IMR-90 (cell line): ENCODE results near the gene SPAAR. TPM values are rescaled to one million over a fixed set of nuclear protein-coding genes. Genes with fewer than 3 reads are reported as not detected.

Source experiments
- ATAC-seq: fragments of 200-7000 bp; cut with Tn5 transposase; 2 replicates; pipeline ENCODE4 v1.9.1; 2020; ENCODE audit warnings: low read depth, mild to moderate bottlenecking, moderate library complexity
- BruUV-seq: library from RNA; stranded (reverse); fragments of 400-500 nt; replicated peaks from 2 replicates; lab custom pipeline; 2021; lab: Mats Ljungman, UMichigan
- CTCF ChIA-PET: fragments of 300-600 bp; formaldehyde crosslinking; extraction: SDS; loops from one replicate; lab custom pipeline; 2021; ENCODE audit warnings: antibody characterized with exemption; lab: Yijun Ruan, JAX
- POLR2A ChIA-PET: fragments of 300-600 bp; sonication (Branson Sonifier 250); formaldehyde crosslinking; loops from one replicate; lab custom pipeline; 2022; ENCODE audit warnings: antibody characterized with exemption; ENCODE audit not compliant: unreplicated experiment; lab: Charles Lee
- DNase-seq: peaks from one replicate; pipeline ENCODE4 v3.0.0; 2013
- H2AFZ ChIP-seq: replicated peaks from 2 replicates; pipeline ENCODE3; 2013; ENCODE audit warnings: low read length, mild to moderate bottlenecking; ENCODE audit not compliant: poor library complexity
- H2AK5ac ChIP-seq: 2 replicates; pipeline ENCODE4 v1.6.1; 2013; ENCODE audit warnings: low read depth, low read length, inconsistent platforms
- H2AK9ac ChIP-seq: replicated peaks from 2 replicates; pipeline ENCODE3; 2013; ENCODE audit warnings: mild to moderate bottlenecking, low read depth, low read length, moderate library complexity; ENCODE audit not compliant: poor library complexity
- H2BK120ac ChIP-seq: 2 replicates; pipeline ENCODE4 v1.6.1; 2013; ENCODE audit warnings: low read depth, low read length, inconsistent platforms
- H2BK15ac ChIP-seq: 3 replicates; pipeline ENCODE4 v1.6.1; 2013; ENCODE audit warnings: low read depth, low read length, inconsistent platforms
- H2BK20ac ChIP-seq: 2 replicates; pipeline ENCODE4 v1.6.1; 2013; ENCODE audit warnings: low read depth, mild to moderate bottlenecking, inconsistent platforms, low read length, moderate library complexity
- H2BK5ac ChIP-seq: 2 replicates; pipeline ENCODE4 v1.6.1; 2013; ENCODE audit warnings: mild to moderate bottlenecking, low read depth, low read length, inconsistent platforms; ENCODE audit not compliant: poor library complexity, severe bottlenecking
- H3K14ac ChIP-seq: replicated peaks from 2 replicates; pipeline ENCODE4 v1.6.1; 2013; ENCODE audit warnings: low read depth, low read length, inconsistent platforms
- H3K18ac ChIP-seq: 2 replicates; pipeline ENCODE4 v1.6.1; 2013; ENCODE audit warnings: low read depth, low read length, control low read depth
- H3K23ac ChIP-seq: 2 replicates; pipeline ENCODE4 v1.6.1; 2013; ENCODE audit warnings: low read depth, low read length, inconsistent platforms
- H3K27ac ChIP-seq: 2 replicates; pipeline ENCODE4 v1.5.1; 2013; ENCODE audit warnings: mild to moderate bottlenecking, control low read depth, low read length; ENCODE audit not compliant: insufficient read depth
- H3K27me3 ChIP-seq: 2 replicates; pipeline ENCODE4 v1.6.1; 2013; ENCODE audit warnings: low read length; ENCODE audit not compliant: control insufficient read depth, insufficient read depth
- H3K36me3 ChIP-seq: 2 replicates; pipeline ENCODE4 v1.6.1; 2013; ENCODE audit warnings: low read length, mixed read lengths; ENCODE audit not compliant: control insufficient read depth, insufficient read depth
- H3K4ac ChIP-seq: 2 replicates; pipeline ENCODE4 v1.6.1; 2013; ENCODE audit warnings: low read depth, low read length, inconsistent platforms
- H3K4me1 ChIP-seq: 2 replicates; pipeline ENCODE4 v1.6.1; 2013; ENCODE audit warnings: low read length, mixed read lengths; ENCODE audit not compliant: control insufficient read depth, insufficient read depth
- H3K4me2 ChIP-seq: 2 replicates; pipeline ENCODE4 v1.6.1; 2013; ENCODE audit warnings: low read depth, mild to moderate bottlenecking, control low read depth, low read length, moderate library complexity
- H3K4me3 ChIP-seq: 2 replicates; pipeline ENCODE4 v1.5.1; 2013; ENCODE audit warnings: low read depth, mild to moderate bottlenecking, control low read depth, low read length, moderate library complexity; ENCODE audit not compliant: insufficient read depth
- H3K56ac ChIP-seq: 2 replicates; pipeline ENCODE4 v1.6.1; 2013; ENCODE audit warnings: low read length, inconsistent platforms; ENCODE audit not compliant: insufficient read depth; ENCODE audit errors: extremely low read depth
- H3K79me1 ChIP-seq, 2 experiments: 2 replicates each; pipeline ENCODE4 v1.6.1; 2013; ENCODE audit warnings: low read length in 2 of 2, inconsistent platforms in 1 of 2, low read depth in 1 of 2
- H3K9ac ChIP-seq: 2 replicates; pipeline ENCODE4 v1.6.1; 2013; ENCODE audit warnings: low read depth, low read length, control low read depth
- H3K9me1 ChIP-seq: 2 replicates; pipeline ENCODE4 v1.6.1; 2013; ENCODE audit warnings: low read length, inconsistent platforms; ENCODE audit not compliant: insufficient read depth
- H3K9me3 ChIP-seq: 2 replicates; pipeline ENCODE4 v1.6.1; 2013; ENCODE audit warnings: low read length; ENCODE audit not compliant: control insufficient read depth, insufficient read depth
- H4K20me1 ChIP-seq: 2 replicates; pipeline ENCODE4 v1.6.1; 2013; ENCODE audit warnings: low read length, inconsistent platforms; ENCODE audit not compliant: insufficient read depth
- H4K5ac ChIP-seq: 2 replicates; pipeline ENCODE4 v1.6.1; 2013; ENCODE audit warnings: mild to moderate bottlenecking, low read depth, low read length, control low read depth
- H4K8ac ChIP-seq, 2 experiments: 2 replicates each; pipeline ENCODE4 v1.6.1; 2013; ENCODE audit warnings: low read depth in 2 of 2, low read length in 2 of 2, control low read depth in 1 of 2, inconsistent platforms in 1 of 2
- H4K91ac ChIP-seq: 2 replicates; pipeline ENCODE4 v1.6.1; 2013; ENCODE audit warnings: low read depth, low read length, inconsistent platforms; ENCODE audit not compliant: insufficient read depth
- BHLHE40 ChIP-seq: fragments of 150-350 bp; IDR thresholded peaks from 2 replicates; pipeline ENCODE4 v1.6.1; 2016; ENCODE audit warnings: mild to moderate bottlenecking, low read depth, low read length
- CEBPB ChIP-seq: IDR thresholded peaks from 2 replicates; pipeline ENCODE4 v1.6.1; 2012; ENCODE audit warnings: low read depth, low read length, improper control_type of control experiment
- CHD1 ChIP-seq: IDR thresholded peaks from 2 replicates; pipeline ENCODE4 v1.6.1; 2012; ENCODE audit warnings: low read depth, low read length, improper control_type of control experiment
- CTCF ChIP-seq: conservative IDR thresholded peaks from 2 replicates; pipeline ENCODE4 v1.5.1; 2012; ENCODE audit warnings: mild to moderate bottlenecking, low read depth, low read length, improper control_type of control experiment
- ELK1 ChIP-seq: fragments of 150-350 bp; IDR thresholded peaks from 2 replicates; pipeline ENCODE4 v1.6.1; 2016; ENCODE audit warnings: low read depth, mild to moderate bottlenecking, low read length, moderate library complexity, borderline replicate concordance
- MAFK ChIP-seq: IDR thresholded peaks from 2 replicates; pipeline ENCODE4 v1.6.1; 2012; ENCODE audit warnings: low read depth, low read length, improper control_type of control experiment
- MAZ ChIP-seq: IDR thresholded peaks from 2 replicates; pipeline ENCODE4 v1.6.1; 2012; ENCODE audit warnings: low read depth, mild to moderate bottlenecking, low read length, improper control_type of control experiment, moderate library complexity, borderline replicate concordance
- MXI1 ChIP-seq: IDR thresholded peaks from 2 replicates; pipeline ENCODE4 v1.6.1; 2012; ENCODE audit warnings: low read depth, mild to moderate bottlenecking, low read length, moderate library complexity, borderline replicate concordance
- NFE2L2 ChIP-seq: fragments of 150-350 bp; IDR thresholded peaks from 2 replicates; pipeline ENCODE4 v1.6.1; 2016; ENCODE audit warnings: low read depth, mild to moderate bottlenecking, low read length
- POLR2A ChIP-seq: IDR thresholded peaks from 2 replicates; pipeline ENCODE4 v1.6.1; 2012; ENCODE audit warnings: mild to moderate bottlenecking, low read depth, low read length
- RAD21 ChIP-seq: IDR thresholded peaks from 2 replicates; pipeline ENCODE4 v1.6.1; 2012; ENCODE audit warnings: low read length, improper control_type of control experiment
- RCOR1 ChIP-seq: IDR thresholded peaks from 2 replicates; pipeline ENCODE4 v1.6.1; 2012; ENCODE audit warnings: mild to moderate bottlenecking, low read length, improper control_type of control experiment; ENCODE audit not compliant: insufficient replicate concordance
- RFX5 ChIP-seq: IDR thresholded peaks from 2 replicates; pipeline ENCODE4 v1.8.0; 2012; ENCODE audit warnings: low read depth, mild to moderate bottlenecking, low read length, moderate library complexity
- SMC3 ChIP-seq: fragments of 150-350 bp; IDR thresholded peaks from 2 replicates; pipeline ENCODE4 v1.6.1; 2016; ENCODE audit warnings: low read depth, mild to moderate bottlenecking, antibody characterized with exemption, low read length, moderate library complexity
- USF2 ChIP-seq: fragments of 150-350 bp; IDR thresholded peaks from 2 replicates; pipeline ENCODE4 v1.6.1; 2017; ENCODE audit warnings: mild to moderate bottlenecking, antibody characterized with exemption, low read length, low read depth
- WGBS, 2 experiments: methylation state at CpG; one replicate each; pipeline versions ENCODE4 v1.1.5 to v1.1.7; 2013; ENCODE audit warnings: missing lambda C conversion rate in 2 of 2; ENCODE audit not compliant: insufficient read length in 1 of 2; ENCODE audit errors: extremely low coverage in 2 of 2; 5-methylcytosine and 5-hydroxymethylcytosine counted together
- dilution Hi-C: fragments of 300-500 bp; cut with HindIII; formaldehyde crosslinking; loops from one replicate; pipeline ENCODE4 v1.14.3; 2018; ENCODE audit warnings: low sequenced_read_pairs; ENCODE audit not compliant: unreplicated experiment
- in situ Hi-C: fragments of 300-500 bp; cut with MboI; formaldehyde crosslinking; loops from 3 replicates; pipeline ENCODE4 v1.14.3; 2019; ENCODE audit warnings: low sequenced_read_pairs, inconsistent platforms, mixed read lengths
- intact Hi-C: fragments of 100-400 bp; cut with micrococcal nuclease; formaldehyde crosslinking; loops from 2 replicates; pipeline ENCODE4 v1.10.0; 2022
- polyA plus RNA-seq, 3 experiments: library from polyadenylated mRNA; depleted of rRNA; stranded (reverse); fragments of >200 nt; gene quantifications; 2 replicates each; pipeline ENCODE4 v1.2.3, GENCODE V29; 2012; ENCODE audit warnings: low replicate concordance in 1 of 3
- total RNA-seq: library from RNA; depleted of rRNA; stranded (reverse); fragments of >200 nt; gene quantifications from 2 replicates; pipeline ENCODE4 v1.2.3, GENCODE V29; 2012

The SPAAR gene
- total and polyA plus RNA-seq, 2 of the 4 experiments (the other 2 are of a cell fraction), result 0.18 to 0.32 TPM

GRCh38 chr9:35904338-35904737 lies 5.0 kb upstream of the SPAAR start:
- Histone ChIP-seq H3K9me3 (no peaks in the 10 kb centered on the region), H3K4me2 (no peak overlapping the region), H3K9ac (no peak overlapping the region), H3K4ac (peak overlapping the region; percentile 96), H3K4me1 (peaks cover 42% of the 10 kb centered on the region), H4K8ac (peak overlapping the region in 1 of 2 experiments; percentile 94; a peak in 2 of 4 replicates), H2BK120ac (peak overlapping the region; percentile 94), H3K56ac (no peak overlapping the region), H3K27me3 (no peaks in the 10 kb centered on the region), H3K14ac (peak overlapping the region; percentile 69), H3K9me1 (peaks cover 26% of the 10 kb centered on the region), H3K27ac (no peak overlapping the region), H2AK9ac (no peak overlapping the region), H2BK20ac (peak overlapping the region; percentile 96), H4K20me1 (no peaks in the 10 kb centered on the region), H2BK5ac (no peak overlapping the region), H2BK15ac (peak overlapping the region; percentile 79; the same call in 2 of the 3 replicates), H2AK5ac (peak overlapping the region; percentile 87), H3K79me1 (peaks cover 0 to 22% of the 10 kb centered on the region in 2 experiments; a peak in 2 of 4 replicates), H3K36me3 (no peaks in the 10 kb centered on the region), H4K5ac (no peak overlapping the region; the same call in 1 of the 2 replicates), H3K4me3 (no peak overlapping the region), H3K23ac (no peak overlapping the region; the same call in 1 of the 2 replicates), H2AFZ (peak overlapping the region; percentile 37), H3K18ac (no peak overlapping the region), H4K91ac (peak overlapping the region; percentile 97)
- intact Hi-C loops (no loop called here), dilution Hi-C loops (no loop called here), in situ Hi-C loops (loop anchor here (5.0 kb wide), 1 partner anchor 43 kb away; no protein-coding TSS in a partner anchor)
- TF ChIP-seq CEBPB (no peak), MAZ (no peak), RAD21 (no peak), RFX5 (no peak), MAFK (no peak), USF2 (no peak), SMC3 (no peak), MXI1 (no peak), CHD1 (no peak), RCOR1 (no peak), CTCF (no peak), ELK1 (no peak), BHLHE40 (no peak), POLR2A (no peak), NFE2L2 (no peak)
- ChIA-PET POLR2A (no interaction called here), CTCF (interaction anchor here (1.4 to 4.1 kb wide), 3 partner anchors 22 to 114 kb away, joined by 3 to 21 read pairs (median 3); no protein-coding TSS in a partner anchor)
- no TSS peak for BruUV-seq
- ATAC-seq (no peak), DNase-seq (no peak)
- WGBS, 2 experiments, result no CpG with 5 or more reads among the region's 8 CpGs
